ENCODE measurements around the gene TRABD.
A peak's percentile ranks its signal among the peaks of the same experiment; 100 is the strongest.

The TRABD gene

GRCh38 chr22:50238755-50239154 lies 53.0 kb downstream of the TRABD start:
- no peak for DNase-seq (ENCODE audit: low spot score)

DNA sequence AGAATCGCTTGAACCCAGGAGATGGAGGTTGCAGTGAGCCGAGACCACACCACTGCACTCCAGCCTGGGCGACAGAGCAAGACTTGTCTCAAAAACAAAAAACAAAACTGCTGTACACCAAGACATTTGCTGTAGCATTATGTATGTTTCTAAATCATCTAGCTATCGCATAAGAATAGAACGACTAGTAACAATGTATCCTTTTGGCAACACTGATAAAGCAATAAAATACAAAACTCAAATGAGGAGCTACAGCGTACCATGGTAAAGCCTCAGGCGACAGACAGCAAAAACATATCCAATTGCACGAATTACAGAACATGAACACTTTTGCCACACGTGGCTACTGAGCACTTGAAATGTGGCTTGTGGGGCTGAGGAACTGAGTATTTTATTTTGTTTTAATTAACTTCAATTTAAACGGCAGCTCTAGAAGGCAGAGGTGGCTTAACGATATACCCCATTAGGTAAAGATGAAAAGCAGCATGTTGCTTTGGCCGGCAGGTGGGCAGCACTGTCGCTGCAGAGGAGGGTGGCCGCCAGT lies 56.8 kb downstream of the TRABD start:
- DNase-seq (ENCODE audit: low spot score) = no peak

DNA sequence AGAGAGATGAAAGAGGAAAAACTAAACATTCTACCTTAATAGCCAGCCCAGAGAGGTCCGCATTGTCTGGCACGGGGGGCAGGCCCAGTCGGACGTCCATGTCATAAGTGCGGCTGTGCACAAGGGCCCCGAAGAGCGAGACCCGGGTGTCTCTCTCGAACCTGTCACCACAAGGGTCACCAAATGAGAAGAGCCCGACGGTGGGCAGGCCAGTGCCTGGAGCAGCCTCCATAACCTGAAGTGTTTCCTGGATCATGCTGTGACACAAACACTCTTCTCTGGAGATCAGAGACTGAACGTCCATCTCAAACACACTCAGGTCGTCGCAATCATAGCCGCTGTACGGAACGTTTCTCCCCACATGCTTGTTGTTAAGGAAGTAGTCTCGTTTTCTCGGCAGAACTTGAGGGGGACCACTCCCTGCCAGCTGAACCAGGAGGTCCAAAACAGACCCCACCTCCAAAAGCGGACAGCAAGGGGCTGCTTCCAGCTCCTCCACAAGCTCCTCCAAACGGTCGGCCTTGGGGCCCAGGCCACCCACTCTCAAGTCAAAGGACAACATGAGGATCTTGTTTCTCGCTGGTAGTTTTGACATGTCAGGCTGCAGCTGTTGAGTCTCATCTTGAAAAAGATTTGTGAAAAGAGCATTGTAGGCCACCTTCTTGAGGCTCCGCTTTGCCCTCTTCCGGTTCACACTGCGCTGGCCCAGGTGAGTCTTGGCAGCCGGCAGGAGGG lies 58.1 kb downstream of the TRABD start:
- peak; percentile 49 for DNase-seq (ENCODE audit: low spot score)

DNA sequence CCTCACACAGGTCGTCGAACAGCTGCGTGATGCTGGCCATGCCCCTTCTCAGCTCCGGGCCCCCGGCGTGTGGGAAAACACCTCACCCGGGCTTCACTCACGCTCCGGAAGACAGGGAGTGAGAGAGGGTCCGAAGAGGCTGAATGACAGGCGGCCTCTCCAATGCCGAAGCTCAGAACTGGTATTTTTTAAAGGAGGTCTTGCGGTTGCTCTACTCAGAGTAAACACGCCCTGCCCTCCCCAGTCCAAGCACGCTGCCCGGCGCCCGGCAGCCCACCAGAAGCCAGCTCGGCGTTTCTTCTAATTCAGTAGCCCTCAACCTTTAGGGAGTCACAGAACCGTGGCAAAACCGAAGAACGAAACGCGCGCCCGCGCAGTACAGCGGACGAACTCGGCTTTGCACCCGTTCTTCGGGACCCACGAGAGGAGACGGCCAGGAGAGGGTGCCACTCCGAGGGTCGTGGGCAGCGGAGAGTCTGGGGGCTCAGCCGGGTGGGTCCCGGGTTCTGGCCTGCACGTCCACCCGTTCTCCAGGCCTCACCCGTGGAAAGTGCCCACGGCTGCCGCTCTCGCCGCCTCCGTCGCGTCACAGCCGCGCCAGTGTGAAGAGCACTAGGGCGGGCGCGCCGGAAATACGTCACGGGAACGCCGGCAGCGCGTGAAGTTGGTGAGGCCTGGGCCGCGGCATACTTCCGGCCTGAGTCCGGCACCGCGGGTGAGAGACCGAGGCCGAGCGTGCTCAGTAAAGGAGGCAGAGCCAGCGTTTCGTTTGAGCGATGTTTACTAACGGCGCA lies 58.9 kb downstream of the TRABD start, which contains the start of gene TUBGCP6:
Gene TUBGCP6, minus strand, starts transcription at position 604 of the 794 bp plus-strand sequence. Its CDS starts 564 bp downstream, at position 40.
- DNase-seq (ENCODE audit: low spot score) = peak; percentile 95

DNA sequence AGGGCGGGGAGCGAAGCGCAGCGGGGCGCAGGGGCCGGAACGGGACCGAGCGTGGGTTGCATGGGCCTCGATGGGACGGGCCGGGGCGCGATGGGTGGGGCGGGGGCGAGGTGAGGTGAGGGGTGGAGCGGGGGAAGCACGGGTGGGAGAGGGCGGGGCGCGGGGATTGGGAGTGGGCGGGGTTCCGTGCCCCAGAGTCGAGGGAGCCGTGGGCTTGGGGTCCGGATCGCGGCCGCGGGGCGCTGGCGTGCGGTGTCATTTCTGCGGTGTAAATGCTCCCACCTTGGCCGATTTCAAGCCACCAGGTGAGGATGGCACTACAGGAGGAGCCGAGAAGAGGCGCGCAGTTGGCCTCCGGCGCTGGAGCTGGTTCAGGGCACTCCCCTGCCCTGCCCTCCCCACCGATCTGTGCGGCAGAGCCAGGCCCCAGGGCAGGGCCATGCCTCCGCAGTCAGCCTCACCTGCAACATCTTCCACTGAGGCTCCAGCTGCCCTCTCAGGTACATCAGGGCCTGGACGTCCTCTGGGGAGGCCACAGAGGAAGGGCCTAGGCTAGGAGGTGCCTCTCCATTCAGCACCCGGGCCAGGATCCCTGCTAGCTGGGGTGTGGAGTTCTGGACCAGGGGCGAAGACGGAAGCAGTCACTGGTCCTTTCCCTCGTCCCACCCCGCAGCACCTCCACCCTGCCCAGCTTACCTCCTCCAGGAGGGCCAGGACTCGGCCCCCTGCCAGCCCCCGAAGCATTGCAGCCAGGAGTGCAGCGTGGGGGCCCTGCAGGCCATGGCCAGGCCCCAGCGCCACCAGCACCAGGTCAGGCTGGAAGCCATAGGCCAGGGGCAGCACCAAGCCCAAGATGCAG lies 59.7 kb downstream of the TRABD start:
- DNase-seq (ENCODE audit: low spot score) = no peak

- no peak for DNase-seq (ENCODE audit: low spot score)
These were observed 60.8 kb downstream of the TRABD start for GRCh38 chr22:50246242-50247175.

DNA sequence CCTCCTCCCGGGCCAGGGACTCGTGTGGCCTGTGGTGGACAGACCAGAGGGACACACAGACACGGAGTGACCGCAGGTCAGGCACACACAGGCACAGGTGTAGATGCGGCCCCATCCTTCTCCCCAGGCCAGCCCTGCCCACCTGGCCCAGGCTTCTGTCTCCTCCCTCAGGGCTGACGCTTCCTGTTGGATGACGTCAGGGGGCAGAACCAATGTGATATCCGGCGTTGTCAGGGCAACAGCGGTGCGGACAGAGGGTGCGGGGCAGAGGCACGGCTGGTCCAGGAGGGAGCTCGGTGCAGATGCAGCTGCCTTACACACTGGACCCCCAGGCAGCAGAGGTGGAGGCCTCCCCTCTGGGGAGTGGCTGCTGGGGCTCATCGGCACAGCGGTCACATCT lies 62.0 kb downstream of the TRABD start:
- peak; percentile 22 for DNase-seq (ENCODE audit: low spot score)

DNA sequence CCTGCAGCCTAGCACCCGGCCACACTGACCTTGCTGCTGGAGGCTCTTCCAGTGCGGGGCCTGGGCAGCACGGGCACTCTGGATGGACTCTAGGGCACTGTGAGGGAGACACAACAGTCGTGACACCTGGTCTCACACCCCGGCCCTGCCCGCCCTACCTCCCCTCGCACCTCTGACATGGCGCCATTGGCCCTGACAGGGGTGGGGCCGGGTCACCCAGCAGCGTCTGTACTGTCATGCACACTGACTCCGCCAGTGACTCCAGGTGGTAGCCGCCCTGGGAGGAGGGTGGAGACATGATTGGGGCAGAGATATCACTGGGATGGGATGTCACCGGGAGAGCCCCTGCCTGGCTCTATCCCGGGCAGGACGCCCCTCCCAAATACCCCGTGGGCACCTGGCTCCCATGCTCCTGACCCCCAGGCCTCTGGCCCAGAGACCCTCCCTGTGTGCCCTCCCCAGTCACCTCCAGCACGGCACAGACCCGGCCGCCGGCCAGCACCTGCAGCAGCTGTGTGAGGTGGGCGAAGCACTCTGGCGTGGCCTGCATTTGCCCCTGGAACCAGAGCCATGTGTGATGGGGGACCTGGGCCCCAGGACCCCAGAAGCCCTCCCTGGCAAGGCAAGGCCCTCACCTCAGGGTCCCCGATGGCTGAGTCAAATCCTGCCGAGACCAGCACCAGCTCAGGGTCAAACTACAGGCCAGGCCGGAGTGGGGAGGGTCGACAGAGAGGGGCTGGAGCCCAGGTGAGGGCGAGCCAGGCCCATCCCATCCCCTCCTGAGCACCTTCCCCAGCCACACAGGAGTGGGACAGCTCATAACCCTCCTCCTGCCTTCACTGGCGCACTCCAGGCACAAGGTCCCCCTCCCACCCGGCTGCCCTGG lies 62.7 kb downstream of the TRABD start:
- no peak for DNase-seq (ENCODE audit: low spot score)
